NCI-H1105 treated with DMSO at 0.1 percent for 48 hours (cell line): ENCODE measurements around the gene SPINDOC.

Experiments used
- DNase-seq: peaks from one replicate; lab custom pipeline; 2025; lab: John Stamatoyannopoulos, UW

The SPINDOC gene

GRCh38 chr11:63833048-63833447 is 19.8 kb downstream of the SPINDOC start:
- no peak for DNase-seq

GRCh38 chr11:63834535-63835157 is 21.4 kb downstream of the SPINDOC start:
- no peak for DNase-seq

- DNase-seq: no peak
These were observed 21.9 kb downstream of the SPINDOC start for GRCh38 chr11:63835158-63835545.

GRCh38 chr11:63837027-63837688 is 23.9 kb downstream of the SPINDOC start:
- peak; percentile 80 for DNase-seq

- DNase-seq: no peak
These were observed 24.5 kb downstream of the SPINDOC start for GRCh38 chr11:63837739-63838138.

- DNase-seq: no peak
These were observed 25.0 kb downstream of the SPINDOC start for GRCh38 chr11:63838150-63838677.

GRCh38 chr11:63838678-63839507 is 25.6 kb downstream of the SPINDOC start, which contains the start of gene MARK2:
Gene MARK2 (plus strand): TSS chr11:63839110. CDS start chr11:63839507, 397 bp downstream.
- DNase-seq: peak; percentile 100

GRCh38 chr11:63839508-63840355 is 26.5 kb downstream of the SPINDOC start:
- DNase-seq: no peak

GRCh38 chr11:63840356-63841060 is 27.3 kb downstream of the SPINDOC start:
- no peak for DNase-seq

GRCh38 chr11:63841554-63841953 is 28.3 kb downstream of the SPINDOC start:
- DNase-seq: no peak

GRCh38 chr11:63843041-63843440 is 29.8 kb downstream of the SPINDOC start:
- DNase-seq: no peak

- no peak for DNase-seq
These were observed 31.6 kb downstream of the SPINDOC start for GRCh38 chr11:63844836-63845235.

- DNase-seq: no peak
These were observed 32.0 kb downstream of the SPINDOC start for GRCh38 chr11:63845303-63845702.

- no peak for DNase-seq
These were observed 32.7 kb downstream of the SPINDOC start for GRCh38 chr11:63845911-63846310.

- DNase-seq: no peak
These were observed 33.6 kb downstream of the SPINDOC start for GRCh38 chr11:63846897-63847296.

- peak; percentile 16 for DNase-seq
These were observed 34.1 kb downstream of the SPINDOC start for GRCh38 chr11:63847363-63847762.

- no peak for DNase-seq
These were observed 36.4 kb downstream of the SPINDOC start for GRCh38 chr11:63849691-63850090.

- DNase-seq: no peak
These were observed 37.7 kb downstream of the SPINDOC start for GRCh38 chr11:63850920-63851319.

GRCh38 chr11:63851364-63851763 is 38.1 kb downstream of the SPINDOC start:
- no peak for DNase-seq

- no peak for DNase-seq
These were observed 40.2 kb downstream of the SPINDOC start for GRCh38 chr11:63853476-63853875.

GRCh38 chr11:63854696-63855095 is 41.4 kb downstream of the SPINDOC start:
- no peak for DNase-seq
